ACHN (cell line): ENCODE measurements around the gene ATP6V1E1.
A peak's percentile ranks its signal among the peaks of the same experiment; 100 is the strongest.
"Not testable (repeated sequence)": the region's sequence is repeated elsewhere in the genome, so short reads cannot be mapped to it uniquely, and the experiment has no call there.

Experiments used
- DNase-seq: peaks from one replicate; pipeline ENCODE4 v3.0.0-alpha.2; 2015
- in situ Hi-C: cut with HindIII; loops from 2 replicates; pipeline ENCODE4 v1.10.0; 2017; ENCODE audit warnings: low sequenced_read_pairs, low pct_ligation_motif_present, low pct_unique_long_range_greater_than_20kb

The ATP6V1E1 gene

DNA sequence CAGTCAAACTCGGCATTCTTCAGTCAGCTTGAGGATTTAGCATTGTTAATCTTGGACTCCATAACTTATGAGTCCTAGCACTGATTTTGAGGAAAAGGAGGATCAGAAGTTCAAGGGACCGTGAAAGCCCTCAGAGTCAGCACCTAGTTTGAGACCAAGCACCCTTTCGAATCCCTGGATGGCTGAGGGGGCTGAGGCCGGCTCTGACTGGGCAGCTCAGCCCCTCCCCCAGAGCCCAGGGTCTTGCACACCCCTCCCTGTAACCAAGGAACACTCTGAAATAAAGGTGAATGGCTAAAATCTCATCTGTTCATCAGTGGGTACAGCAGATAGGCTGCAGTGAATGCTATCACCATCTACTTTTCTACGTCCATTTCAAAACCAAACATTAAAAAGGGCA, 38.0 kb downstream of the ATP6V1E1 start:
- in situ Hi-C loops: no loop called here
- no peak for DNase-seq

DNA sequence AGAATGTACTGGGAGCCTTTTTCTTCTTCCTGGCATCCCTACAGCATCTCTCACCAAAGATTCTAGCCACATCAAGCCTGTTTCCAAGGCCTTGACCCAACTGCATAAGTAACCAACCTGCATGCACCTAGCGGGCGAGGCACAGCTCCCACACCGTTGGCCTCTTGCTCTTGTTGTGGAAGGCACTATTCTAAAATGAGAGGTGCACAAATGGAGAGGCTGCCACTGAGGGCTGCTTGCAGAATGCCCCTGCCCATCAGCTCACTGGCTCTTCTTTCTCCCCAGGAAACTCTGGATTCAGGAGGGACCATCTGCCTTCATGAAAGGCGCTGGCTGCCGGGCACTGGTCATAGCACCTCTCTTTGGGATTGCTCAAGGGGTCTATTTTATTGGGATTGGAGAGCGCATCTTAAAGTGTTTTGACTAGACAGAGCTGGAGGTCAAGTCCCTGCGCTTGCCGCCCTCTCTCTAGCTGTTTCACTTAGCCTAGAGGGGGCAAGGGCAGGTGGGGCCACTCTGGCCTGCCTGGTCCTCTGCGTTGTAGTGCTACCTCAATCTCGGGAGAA, 38.7 kb downstream of the ATP6V1E1 start:
- in situ Hi-C loops: no loop called here
- no peak for DNase-seq

DNA sequence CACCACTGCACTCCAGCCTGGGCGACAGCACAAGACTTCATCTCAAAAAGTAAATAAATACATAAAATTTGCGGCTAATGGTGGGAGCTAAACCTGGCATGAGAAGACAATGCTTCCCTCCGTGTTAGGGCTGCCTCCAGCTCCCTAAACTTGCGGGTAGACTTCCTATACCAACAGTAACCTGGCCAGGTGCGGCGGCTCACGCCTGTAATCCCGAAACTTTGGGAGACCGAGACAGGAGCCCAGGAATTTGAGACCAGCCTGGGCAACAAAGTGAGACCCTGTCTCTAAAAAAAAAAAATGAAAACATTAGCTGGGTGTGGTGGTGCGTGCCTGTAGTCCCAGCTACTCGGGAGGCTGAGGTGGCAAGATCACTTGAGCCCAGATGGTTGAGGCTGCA, 39.9 kb downstream of the ATP6V1E1 start:
- no peak for DNase-seq
- in situ Hi-C loops: no loop called here

DNA sequence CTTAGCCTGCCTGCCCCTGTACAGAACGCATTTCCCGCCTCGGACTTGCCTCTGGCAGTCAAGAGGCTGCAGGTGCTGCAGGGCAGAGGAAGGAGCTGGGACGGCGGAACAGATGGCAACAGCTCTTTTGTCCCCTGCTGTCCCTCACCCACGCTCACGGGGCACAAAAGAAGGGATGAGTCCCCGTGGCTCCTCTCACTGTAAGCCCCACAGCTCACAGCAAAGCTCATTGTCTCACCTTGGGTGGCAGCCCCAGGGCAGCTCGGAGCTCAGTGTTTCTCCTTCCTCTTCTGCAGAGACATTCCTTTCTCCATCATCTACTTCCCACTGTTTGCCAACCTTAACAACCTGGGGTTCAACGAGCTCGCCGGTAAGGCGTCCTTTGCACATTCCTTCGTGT, 40.9 kb downstream of the ATP6V1E1 start:
- in situ Hi-C loops: no loop called here
- no peak for DNase-seq

DNA sequence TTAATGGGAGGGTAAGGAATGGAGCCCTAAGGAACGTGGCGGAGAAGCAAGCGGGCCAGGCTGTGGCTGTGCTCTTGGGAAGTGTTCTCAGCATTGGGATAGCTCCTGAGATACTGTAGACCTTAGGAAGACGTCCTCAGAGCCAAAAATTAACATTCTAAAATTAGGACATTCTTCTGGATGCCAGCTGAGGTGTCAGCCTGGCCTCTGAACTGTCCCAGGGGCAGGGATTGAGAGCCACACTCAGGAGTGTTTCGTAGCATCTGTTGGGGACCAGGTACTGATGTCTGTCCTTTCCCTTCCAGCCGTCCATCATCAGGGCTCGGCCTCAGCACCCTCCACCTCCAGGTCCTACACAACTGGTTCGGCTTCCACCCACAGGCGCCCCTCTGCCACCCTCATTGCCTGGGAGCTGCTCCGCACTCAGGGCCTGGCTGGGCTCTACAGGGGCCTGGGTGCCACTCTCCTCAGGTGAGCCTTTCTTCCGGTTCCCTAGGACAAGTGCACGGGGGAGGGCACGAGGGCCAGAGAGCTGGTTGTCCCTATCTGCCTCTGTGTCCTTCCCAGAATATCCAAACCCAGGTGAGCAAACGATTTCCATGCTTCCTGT, 41.6 kb downstream of the ATP6V1E1 start:
- in situ Hi-C loops: no loop called here
- DNase-seq: no peak

DNA sequence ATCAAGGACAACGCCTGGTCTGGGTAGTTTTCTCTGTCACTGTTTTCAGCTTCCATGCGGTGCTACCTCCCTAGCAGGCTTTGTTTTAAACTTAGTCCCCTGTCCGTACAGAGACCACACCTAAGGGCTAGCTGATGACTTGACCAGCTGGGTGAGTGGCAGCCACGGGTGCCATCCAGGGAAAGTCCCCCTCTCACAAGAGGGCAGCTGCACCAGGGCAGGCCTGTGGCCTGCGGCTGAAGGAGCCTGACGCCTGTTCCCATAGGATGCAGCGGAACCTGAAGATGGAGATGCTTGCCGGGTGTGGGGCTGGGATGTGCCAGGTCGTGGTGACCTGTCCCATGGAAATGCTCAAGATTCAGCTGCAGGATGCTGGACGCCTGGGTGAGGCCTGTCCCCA, 45.4 kb downstream of the ATP6V1E1 start:
- in situ Hi-C loops: no loop called here

DNA sequence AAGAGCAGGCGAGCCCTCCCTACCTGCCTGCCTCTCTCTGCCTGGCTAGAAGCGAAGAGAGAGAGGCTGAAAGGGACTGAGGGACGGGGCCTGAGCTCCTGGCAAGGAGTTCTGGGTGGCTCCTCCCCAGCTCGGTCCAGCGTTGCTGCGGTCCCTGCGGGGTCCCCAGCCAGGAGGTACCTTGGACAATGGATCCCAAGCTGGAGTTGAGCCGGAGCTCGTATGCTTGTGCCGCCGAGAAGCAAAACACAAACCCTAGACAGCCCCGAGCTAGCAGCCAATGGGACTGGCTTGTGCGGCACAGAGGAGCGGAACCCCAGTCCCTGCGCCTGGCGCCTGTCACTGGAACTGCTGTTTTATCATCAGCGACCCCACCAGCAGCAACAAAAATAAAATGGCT, 46.9 kb downstream of the ATP6V1E1 start:
- in situ Hi-C loops: no loop called here
- no peak for DNase-seq

More for the DNA sequence above, 45.4 kb downstream of the ATP6V1E1 start:
- DNase-seq: no peak

DNA sequence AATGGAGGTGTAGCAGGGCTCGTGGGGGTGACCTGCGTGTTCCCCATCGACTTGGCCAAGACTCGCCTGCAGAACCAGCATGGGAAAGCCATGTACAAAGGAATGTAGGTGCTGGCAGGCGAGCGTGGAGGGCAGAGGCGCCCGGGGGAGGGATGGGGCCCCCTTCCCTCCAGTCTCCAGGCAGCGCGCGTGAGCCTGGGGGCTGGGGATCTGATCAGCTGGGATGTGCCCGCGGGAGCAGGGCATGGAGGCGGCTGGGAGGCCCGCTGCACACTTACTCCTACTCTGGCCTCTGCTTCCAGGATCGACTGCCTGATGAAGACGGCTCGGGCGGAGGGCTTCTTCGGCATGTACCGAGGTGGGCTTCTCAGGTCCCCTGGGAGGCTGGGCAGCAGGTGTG, 47.5 kb downstream of the ATP6V1E1 start:
- in situ Hi-C loops: no loop called here
- DNase-seq: no peak

DNA sequence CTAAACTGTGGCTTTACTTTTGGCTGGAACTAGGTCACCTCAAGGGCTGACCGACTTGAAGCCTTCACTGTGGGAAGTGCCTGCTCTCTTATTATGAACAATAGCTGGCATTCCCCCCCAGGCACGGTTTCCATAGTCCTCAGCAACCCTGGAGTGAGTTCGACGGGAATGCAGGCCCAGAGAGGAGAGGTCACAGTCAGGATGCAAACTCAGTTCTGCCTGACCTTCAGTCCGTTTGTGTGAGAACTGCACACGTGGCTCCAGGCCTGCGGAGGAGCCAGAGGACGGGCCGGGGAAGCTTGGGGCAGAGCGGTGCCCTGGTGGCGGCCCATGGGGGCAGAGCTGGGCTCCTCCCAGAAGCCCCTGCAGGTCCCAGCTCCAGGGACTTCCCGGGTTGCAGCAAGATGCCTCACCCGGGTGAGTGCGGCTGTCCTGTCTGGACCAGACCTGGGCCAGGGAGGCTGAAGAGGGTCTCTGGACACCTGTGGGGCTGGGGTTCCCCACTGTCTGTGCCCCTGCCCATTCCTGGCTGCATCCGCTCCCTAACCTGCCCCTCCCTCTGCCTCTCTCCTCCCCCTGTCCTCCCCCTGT, 48.0 kb downstream of the ATP6V1E1 start:
- in situ Hi-C loops: no loop called here
- DNase-seq: no peak

DNA sequence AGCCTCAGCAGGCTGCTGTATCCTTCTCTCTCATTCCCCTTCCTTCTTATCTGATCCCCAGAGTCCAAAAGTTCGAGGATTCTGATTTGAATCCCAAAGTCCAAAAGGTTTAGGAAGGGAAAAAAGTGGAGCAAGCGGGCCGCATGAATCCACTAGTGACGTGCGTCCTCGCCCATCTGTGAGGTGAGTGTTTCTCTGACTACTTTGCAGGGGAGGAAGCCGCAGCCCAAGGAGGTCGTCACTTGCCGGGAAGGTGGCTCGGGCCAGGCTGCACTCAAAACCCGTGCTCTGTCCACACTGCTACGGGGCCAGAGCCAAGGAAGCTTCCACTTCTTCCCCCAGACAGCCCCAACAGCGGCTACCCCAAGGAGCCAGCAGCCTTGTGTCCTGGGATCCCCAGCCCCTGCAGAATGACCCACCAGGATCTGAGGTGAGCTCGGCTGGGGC, 49.0 kb downstream of the ATP6V1E1 start:
- DNase-seq: no peak
- in situ Hi-C loops: no loop called here

DNA sequence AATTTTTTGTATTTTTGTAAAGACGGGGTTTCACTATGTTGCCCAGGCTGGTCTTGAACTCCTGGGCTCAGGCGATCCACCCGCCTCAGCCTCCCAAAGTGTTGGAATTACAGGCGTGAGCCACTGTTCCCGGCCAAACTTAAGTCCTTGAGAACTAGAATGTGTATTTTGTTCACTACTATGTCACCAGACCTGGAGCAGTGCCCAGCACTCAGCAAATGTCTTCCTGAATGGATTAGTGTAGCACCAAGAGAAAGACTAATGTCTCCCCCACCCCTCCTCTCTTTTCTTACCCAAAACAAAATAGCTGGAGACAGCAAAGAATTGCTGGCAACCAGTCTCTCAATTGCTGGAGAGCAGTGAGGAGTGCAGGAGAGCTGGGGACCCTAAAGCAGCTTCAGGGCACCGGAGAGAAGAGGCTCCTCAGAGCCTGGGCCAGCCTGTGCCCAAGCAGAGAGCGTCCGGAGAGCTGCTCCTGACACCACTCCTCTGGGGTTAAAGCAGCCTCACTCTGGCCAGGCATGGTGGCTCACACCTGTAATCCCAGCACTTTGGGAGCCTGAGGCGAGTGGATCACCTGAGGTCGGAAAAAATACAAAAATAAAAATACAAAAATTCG, 50.3 kb downstream of the ATP6V1E1 start:
- in situ Hi-C loops: no loop called here
- no peak for DNase-seq

DNA sequence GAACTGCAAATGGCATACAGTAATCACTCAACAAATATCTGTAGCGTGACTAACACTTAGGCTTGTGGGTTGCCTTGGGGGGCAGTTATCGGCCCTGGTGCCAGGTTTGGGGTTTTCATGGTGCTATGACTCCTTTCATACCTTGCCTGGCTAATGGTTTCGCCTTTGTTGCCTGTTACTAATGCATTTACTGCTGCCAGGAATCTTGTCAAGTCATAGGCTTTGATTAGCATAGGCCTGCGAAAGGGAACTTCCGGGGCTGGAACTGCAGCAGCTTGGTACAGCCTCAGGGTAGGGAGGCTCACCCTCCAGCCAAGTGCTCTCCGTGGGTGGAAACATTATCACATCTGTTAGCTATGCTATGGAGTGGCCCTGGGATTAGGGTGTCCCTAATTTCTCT, 52.1 kb downstream of the ATP6V1E1 start:
- in situ Hi-C loops: no loop called here
- DNase-seq: peak; percentile 54

DNA sequence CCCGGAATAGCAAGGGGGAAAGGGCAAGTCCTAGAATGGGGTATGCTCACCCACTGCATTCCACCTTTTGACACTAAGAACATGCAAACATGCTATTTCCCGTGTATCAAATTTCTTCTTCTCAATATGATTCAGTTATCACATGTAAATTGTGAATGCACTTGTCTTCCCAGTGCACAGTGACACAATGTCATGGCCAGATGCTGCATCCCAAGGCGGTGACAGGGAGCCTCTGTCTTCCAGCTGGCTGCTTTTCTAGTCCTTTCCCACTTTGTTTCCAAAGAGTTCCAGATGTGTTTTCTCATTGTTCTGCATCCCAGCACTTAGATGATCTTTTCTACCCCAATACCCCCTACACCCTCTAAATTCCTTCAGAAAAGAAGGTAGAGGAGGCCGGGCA, 52.9 kb downstream of the ATP6V1E1 start:
- in situ Hi-C loops: no loop called here
- DNase-seq: no peak

DNA sequence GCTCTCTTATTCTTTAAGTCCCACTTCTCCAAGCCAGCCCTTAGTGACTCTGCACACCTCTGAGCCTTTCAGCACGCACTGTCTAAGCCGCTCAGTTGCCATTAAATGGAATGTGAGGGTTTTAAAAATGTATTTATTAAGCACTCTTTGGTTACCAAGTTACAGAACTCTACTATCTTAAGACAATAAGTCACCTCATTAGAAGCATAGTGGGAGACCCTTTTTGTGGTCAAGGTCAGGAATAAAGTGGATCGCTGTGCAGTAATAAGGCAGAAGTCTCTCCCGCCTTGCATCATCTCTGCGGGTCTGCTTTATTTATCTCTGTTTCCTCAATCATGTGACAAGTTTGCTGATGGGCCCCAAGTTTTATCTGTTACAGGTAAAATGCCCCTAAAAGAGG, 53.4 kb downstream of the ATP6V1E1 start:
- in situ Hi-C loops: no loop called here
- DNase-seq: no peak

DNA sequence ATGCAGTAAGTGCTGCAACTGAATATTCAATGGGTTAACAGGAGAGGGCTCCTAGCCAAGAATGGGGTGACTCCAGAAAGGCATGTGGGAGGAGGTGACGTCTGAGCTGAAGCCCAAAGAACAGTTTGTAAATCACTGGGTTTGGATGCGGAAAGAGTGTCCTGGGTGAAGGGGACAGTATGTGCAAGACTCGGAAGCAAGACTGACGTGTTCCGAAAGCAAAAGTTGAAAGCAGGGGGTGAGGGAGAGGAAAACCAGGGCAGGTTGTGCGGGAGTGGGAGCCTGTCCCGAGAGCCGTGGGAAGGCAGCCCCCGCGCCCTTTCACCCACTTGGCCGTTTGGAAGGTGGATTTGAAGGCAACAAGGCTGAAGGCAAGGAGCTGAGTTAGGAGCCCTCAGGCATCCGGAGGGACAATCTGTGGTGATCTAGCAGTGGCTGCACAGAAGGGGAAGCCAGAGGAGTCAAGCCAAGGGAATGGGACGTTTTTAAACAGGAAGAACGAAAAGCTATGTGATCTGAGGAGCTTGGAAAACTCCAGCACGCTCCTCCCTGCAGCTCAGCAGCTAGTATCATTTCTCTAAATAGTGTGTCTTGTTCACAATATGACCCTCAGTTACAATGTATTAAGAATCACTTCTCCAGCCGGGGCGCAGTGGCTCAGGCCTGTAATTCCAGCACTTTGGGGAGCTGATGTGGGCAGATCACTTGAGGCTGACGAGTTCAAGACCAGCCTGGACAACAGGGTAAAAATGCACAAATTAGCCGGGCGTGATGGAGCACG, 57.5 kb downstream of the ATP6V1E1 start:
- DNase-seq: no peak
- in situ Hi-C loops: no loop called here

DNA sequence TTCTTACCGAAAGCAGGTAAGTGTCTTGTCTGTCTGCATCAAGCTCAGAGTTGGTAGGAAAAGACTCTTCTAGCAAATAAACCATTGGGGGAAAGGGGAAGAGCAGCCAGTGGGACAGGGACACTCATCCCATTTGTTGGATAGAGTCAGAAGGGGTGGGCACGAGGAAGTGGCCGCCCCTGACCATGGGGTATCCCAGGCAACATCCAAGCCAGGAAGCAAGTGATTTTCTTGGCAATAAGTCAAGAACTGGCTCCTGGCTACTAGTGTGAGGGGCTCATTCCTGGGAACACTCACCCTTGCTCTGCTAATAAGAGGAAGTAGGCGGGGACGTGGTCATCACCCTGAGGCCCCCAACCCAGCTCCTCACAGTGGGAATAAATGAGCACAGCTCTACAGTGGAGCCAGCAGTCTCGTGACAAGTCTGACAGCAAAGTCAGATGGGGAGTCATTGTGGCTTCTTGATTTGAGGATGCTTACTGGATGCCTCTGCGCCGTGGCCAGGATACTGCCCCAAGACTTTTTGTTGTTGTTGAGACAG, 58.5 kb downstream of the ATP6V1E1 start:
- DNase-seq: no peak
- in situ Hi-C loops: no loop called here

DNA sequence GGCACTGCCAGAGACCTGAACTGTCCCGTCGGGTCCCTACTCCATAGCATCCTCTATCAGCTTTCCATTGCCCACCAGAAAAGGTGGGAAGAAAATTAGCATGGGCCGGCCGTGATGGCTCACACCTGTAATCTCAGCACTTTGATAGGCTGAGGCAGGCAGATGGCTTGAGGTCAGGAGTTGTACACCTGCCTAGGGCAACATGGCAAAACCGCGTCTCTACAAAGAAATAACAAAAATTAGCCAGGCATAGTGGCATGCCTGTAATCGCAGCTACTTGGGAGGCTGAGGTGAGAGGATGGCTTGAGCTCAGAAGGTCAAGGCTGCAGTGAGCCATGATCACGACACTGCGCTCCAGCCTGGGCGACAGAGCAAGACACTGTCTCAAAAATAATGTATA, 61.8 kb downstream of the ATP6V1E1 start:
- in situ Hi-C loops: no loop called here
- DNase-seq: no peak

DNA sequence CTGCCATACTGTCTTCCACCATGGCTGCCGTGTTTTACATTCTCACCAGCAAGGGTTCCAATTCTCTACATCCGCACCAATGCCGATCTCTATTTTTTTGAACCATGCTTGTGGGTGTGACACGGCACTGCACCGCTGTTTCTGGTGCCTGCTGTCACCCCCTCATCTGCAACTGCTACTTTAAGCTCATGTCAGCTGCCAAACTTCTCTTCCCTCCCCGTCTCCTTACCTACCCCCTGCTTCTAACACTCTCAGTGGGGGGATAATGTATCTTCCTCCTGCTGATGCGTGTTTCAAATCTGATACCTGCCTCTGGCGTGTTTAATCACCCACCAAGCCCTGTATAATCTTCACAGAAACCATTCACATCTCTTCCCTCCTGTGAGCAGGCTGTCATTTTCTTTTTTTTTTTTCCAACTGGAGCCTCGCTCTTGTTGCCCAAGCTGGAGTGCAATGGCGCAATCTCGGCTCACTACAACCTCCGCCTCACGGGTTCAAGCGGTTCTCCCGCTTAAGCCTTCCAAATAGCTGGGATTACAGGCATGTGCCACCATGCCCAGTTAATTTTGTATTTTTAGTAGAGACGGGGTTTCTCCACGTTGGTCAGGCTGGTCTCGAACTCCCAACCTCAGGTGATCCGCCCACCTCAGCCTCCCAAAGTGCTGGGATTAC, 62.4 kb downstream of the ATP6V1E1 start:
- DNase-seq, in situ Hi-C loops: not testable (repeated sequence)
